Liver (tissue), 9 donors: ENCODE measurements around the gene IL21R. TPM values are rescaled to one million over a fixed set of nuclear protein-coding genes. Genes with fewer than 3 reads are reported as not detected.

Source experiments
- DNase-seq: peaks from one replicate; pipeline ENCODE4 v3.0.0-alpha.2; 2017; ENCODE audit warnings: low spot score
- H3K27ac ChIP-seq, 2 donors: one replicate each; pipeline ENCODE4 v1.7.0; 2013; ENCODE audit warnings: inconsistent platforms in 2 of 2, low read length in 2 of 2, control low read depth in 1 of 2, low read depth in 1 of 2, mild to moderate bottlenecking in 1 of 2
- H3K27me3 ChIP-seq, 4 donors: one replicate each; pipeline versions ENCODE4 v1.6.1 to v1.7.0; 2013; ENCODE audit warnings: low read length in 3 of 4, inconsistent platforms in 1 of 4, mild to moderate bottlenecking in 1 of 4, moderate library complexity in 1 of 4; ENCODE audit not compliant: control insufficient read depth in 4 of 4, insufficient read depth in 4 of 4
- H3K36me3 ChIP-seq, 4 donors: one replicate each; pipeline versions ENCODE4 v1.6.1 to v1.7.0; 2013; ENCODE audit warnings: low read length in 3 of 4, mild to moderate bottlenecking in 3 of 4, low read depth in 1 of 4, moderate library complexity in 1 of 4; ENCODE audit not compliant: control insufficient read depth in 4 of 4, insufficient read depth in 3 of 4
- H3K4me1 ChIP-seq, 4 donors: one replicate each; pipeline versions ENCODE4 v1.6.1 to v1.7.0; 2013; ENCODE audit warnings: low read length in 3 of 4, mild to moderate bottlenecking in 3 of 4, moderate library complexity in 1 of 4; ENCODE audit not compliant: control insufficient read depth in 4 of 4, insufficient read depth in 4 of 4
- H3K4me3 ChIP-seq, 3 donors: one replicate each; pipeline versions ENCODE4 v1.6.1 to v1.7.0; 2013; ENCODE audit warnings: low read length in 3 of 3, control low read depth in 1 of 3, low read depth in 1 of 3, mild to moderate bottlenecking in 1 of 3
- H3K9ac ChIP-seq, 2 donors: one replicate each; pipeline ENCODE4 v1.7.0; 2013; ENCODE audit warnings: low read length in 2 of 2, mild to moderate bottlenecking in 2 of 2, moderate library complexity in 2 of 2, control low read depth in 1 of 2, low read depth in 1 of 2
- H3K9me3 ChIP-seq, 4 donors: one replicate each; pipeline versions ENCODE4 v1.6.1 to v1.7.0; 2013; ENCODE audit warnings: low read length in 3 of 4; ENCODE audit not compliant: control insufficient read depth in 4 of 4
- EGR1 ChIP-seq, 2 donors: IDR thresholded peaks; 2 replicates each; pipeline ENCODE4 v1.6.1; 2016 to 2018; ENCODE audit warnings: antibody characterized with exemption in 2 of 2, low read depth in 2 of 2
- FOXA1 ChIP-seq: IDR thresholded peaks from 2 replicates; pipeline ENCODE4 v1.6.1; 2016; ENCODE audit warnings: antibody characterized with exemption
- FOXA2 ChIP-seq: IDR thresholded peaks from 2 replicates; pipeline ENCODE4 v1.6.1; 2016; ENCODE audit warnings: antibody characterized with exemption
- GABPA ChIP-seq, 2 donors: IDR thresholded peaks in 1 of 2; conservative IDR thresholded peaks in 1 of 2; 2 replicates each; pipeline ENCODE4 v1.6.1; 2016; ENCODE audit warnings: antibody characterized with exemption in 2 of 2, mild to moderate bottlenecking in 1 of 2, moderate library complexity in 1 of 2
- HNF4A ChIP-seq, 2 donors: conservative IDR thresholded peaks; 2 replicates each; pipeline ENCODE4 v1.6.1; 2016; ENCODE audit warnings: antibody characterized with exemption in 2 of 2, mild to moderate bottlenecking in 2 of 2
- HNF4G ChIP-seq: IDR thresholded peaks from 2 replicates; pipeline ENCODE4 v1.6.1; 2016; ENCODE audit warnings: antibody characterized with exemption
- JUND ChIP-seq, 2 donors: IDR thresholded peaks; 2 replicates each; pipeline ENCODE4 v1.6.1; 2016; ENCODE audit warnings: antibody characterized with exemption in 2 of 2
- NR2F2 ChIP-seq: IDR thresholded peaks from 2 replicates; pipeline ENCODE4 v1.6.1; 2016; ENCODE audit warnings: antibody characterized with exemption
- RAD21 ChIP-seq, 2 donors: IDR thresholded peaks; 2 replicates each; pipeline ENCODE4 v1.6.1; 2016; ENCODE audit warnings: antibody characterized with exemption in 2 of 2, mild to moderate bottlenecking in 2 of 2
- RXRA ChIP-seq, 2 donors: IDR thresholded peaks; 2 replicates each; pipeline ENCODE4 v1.6.1; 2017 to 2018; ENCODE audit warnings: antibody characterized with exemption in 2 of 2, mild to moderate bottlenecking in 1 of 2
- SP1 ChIP-seq: IDR thresholded peaks from 2 replicates; pipeline ENCODE4 v1.6.1; 2018; ENCODE audit warnings: antibody characterized with exemption, mild to moderate bottlenecking
- TAF1 ChIP-seq: conservative IDR thresholded peaks from 2 replicates; pipeline ENCODE4 v1.6.1; 2016; ENCODE audit warnings: antibody characterized with exemption, mild to moderate bottlenecking
- YY1 ChIP-seq: IDR thresholded peaks from 2 replicates; pipeline ENCODE4 v1.6.1; 2016; ENCODE audit warnings: antibody characterized with exemption, mild to moderate bottlenecking
- WGBS: extraction: QIAGEN DNeasy Blood & Tissue Kit; methylation state at CpG from one replicate; pipeline ENCODE4 v1.1.7; 2013; 5-methylcytosine and 5-hydroxymethylcytosine counted together
- polyA plus RNA-seq, 2 donors: library from polyadenylated mRNA; stranded (reverse) in 1 of 2; unstranded in 1 of 2; fragments of 200-250 nt in 1 of 2; fragments of >200 nt in 1 of 2; fragmentation: Nextera tagmentation in 1 of 2; extraction: Ambion mirVana in 1 of 2; gene quantifications; one replicate each; pipeline versions ENCODE4 v1.2.1 to v1.2.3, GENCODE V29; 2013 to 2015
- total RNA-seq, 2 donors: library from RNA; depleted of rRNA; stranded (reverse); fragments of >200 nt; gene quantifications; one replicate each; pipeline ENCODE4 v1.2.3, GENCODE V29; 2014
- TF ChIP-seq, protein P1 (sequence below): IDR thresholded peaks from 2 replicates; pipeline ENCODE4 v1.6.1; 2016; ENCODE audit warnings: antibody characterized with exemption, mild to moderate bottlenecking
- TF ChIP-seq, protein P2 (sequence below): fragments of 150-350 bp; IDR thresholded peaks from 2 replicates; pipeline ENCODE4 v1.5.1; 2017; ENCODE audit warnings: improper control_type of control experiment, low read depth, low read length; ENCODE audit not compliant: missing input control
- TF ChIP-seq, protein P3 (sequence below): IDR thresholded peaks from 2 replicates; pipeline ENCODE4 v1.6.1; 2016; ENCODE audit warnings: antibody characterized with exemption
- TF ChIP-seq, protein P4 (sequence below): IDR thresholded peaks from 2 replicates; pipeline ENCODE4 v1.6.1; 2016; ENCODE audit warnings: antibody characterized with exemption
- TF ChIP-seq, protein P5 (sequence below): IDR thresholded peaks from 2 replicates; pipeline ENCODE4 v1.6.1; 2016; ENCODE audit warnings: antibody characterized with exemption
- donor health status: healthy.
- donor health status: healthy.
- donor health status: healthy.
- donor health status: healthy.
- donor health status: healthy.

IL21R gene
- total and polyA plus RNA-seq, 4 donors: 0.19 to 0.84 (median 0.39) TPM

- Histone ChIP-seq H3K9me3 (no peaks in the 10 kb centered on the region), H3K9ac (no peak overlapping the region), H3K4me1 (peaks cover 20 to 44% (median 39%) of the 10 kb centered on the region in 4 donors), H3K36me3 (peaks cover 15 to 41% (median 38%) of the 10 kb centered on the region in 4 donors), H3K4me3 (no peak overlapping the region), H3K27ac (peak overlapping the region; percentile 60 to 74), H3K27me3 (no peaks in the 10 kb centered on the region)
- no peak for TF ChIP-seq HNF4G
- TF ChIP-seq HNF4A (conservative IDR thresholded peaks at IDR 0.05): no peak
- TF ChIP-seq, protein P1, sequence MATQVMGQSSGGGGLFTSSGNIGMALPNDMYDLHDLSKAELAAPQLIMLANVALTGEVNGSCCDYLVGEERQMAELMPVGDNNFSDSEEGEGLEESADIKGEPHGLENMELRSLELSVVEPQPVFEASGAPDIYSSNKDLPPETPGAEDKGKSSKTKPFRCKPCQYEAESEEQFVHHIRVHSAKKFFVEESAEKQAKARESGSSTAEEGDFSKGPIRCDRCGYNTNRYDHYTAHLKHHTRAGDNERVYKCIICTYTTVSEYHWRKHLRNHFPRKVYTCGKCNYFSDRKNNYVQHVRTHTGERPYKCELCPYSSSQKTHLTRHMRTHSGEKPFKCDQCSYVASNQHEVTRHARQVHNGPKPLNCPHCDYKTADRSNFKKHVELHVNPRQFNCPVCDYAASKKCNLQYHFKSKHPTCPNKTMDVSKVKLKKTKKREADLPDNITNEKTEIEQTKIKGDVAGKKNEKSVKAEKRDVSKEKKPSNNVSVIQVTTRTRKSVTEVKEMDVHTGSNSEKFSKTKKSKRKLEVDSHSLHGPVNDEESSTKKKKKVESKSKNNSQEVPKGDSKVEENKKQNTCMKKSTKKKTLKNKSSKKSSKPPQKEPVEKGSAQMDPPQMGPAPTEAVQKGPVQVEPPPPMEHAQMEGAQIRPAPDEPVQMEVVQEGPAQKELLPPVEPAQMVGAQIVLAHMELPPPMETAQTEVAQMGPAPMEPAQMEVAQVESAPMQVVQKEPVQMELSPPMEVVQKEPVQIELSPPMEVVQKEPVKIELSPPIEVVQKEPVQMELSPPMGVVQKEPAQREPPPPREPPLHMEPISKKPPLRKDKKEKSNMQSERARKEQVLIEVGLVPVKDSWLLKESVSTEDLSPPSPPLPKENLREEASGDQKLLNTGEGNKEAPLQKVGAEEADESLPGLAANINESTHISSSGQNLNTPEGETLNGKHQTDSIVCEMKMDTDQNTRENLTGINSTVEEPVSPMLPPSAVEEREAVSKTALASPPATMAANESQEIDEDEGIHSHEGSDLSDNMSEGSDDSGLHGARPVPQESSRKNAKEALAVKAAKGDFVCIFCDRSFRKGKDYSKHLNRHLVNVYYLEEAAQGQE: no peak
- TF ChIP-seq EGR1 (IDR thresholded peaks at IDR 0.05; ENCODE audit: low read depth in 2 of 2): no peak
- no peak for TF ChIP-seq RAD21 (IDR thresholded peaks at IDR 0.05)
- TF ChIP-seq, protein P2, sequence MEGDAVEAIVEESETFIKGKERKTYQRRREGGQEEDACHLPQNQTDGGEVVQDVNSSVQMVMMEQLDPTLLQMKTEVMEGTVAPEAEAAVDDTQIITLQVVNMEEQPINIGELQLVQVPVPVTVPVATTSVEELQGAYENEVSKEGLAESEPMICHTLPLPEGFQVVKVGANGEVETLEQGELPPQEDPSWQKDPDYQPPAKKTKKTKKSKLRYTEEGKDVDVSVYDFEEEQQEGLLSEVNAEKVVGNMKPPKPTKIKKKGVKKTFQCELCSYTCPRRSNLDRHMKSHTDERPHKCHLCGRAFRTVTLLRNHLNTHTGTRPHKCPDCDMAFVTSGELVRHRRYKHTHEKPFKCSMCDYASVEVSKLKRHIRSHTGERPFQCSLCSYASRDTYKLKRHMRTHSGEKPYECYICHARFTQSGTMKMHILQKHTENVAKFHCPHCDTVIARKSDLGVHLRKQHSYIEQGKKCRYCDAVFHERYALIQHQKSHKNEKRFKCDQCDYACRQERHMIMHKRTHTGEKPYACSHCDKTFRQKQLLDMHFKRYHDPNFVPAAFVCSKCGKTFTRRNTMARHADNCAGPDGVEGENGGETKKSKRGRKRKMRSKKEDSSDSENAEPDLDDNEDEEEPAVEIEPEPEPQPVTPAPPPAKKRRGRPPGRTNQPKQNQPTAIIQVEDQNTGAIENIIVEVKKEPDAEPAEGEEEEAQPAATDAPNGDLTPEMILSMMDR: no peak
- TF ChIP-seq TAF1: no peak
- TF ChIP-seq, protein P3, sequence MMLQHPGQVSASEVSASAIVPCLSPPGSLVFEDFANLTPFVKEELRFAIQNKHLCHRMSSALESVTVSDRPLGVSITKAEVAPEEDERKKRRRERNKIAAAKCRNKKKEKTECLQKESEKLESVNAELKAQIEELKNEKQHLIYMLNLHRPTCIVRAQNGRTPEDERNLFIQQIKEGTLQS: no peak
- no peak for TF ChIP-seq FOXA2
- TF ChIP-seq SP1: no peak
- TF ChIP-seq NR2F2: no peak
- TF ChIP-seq, protein P4, sequence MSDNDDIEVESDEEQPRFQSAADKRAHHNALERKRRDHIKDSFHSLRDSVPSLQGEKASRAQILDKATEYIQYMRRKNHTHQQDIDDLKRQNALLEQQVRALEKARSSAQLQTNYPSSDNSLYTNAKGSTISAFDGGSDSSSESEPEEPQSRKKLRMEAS: no peak
- no peak for TF ChIP-seq YY1
- TF ChIP-seq, protein P5, sequence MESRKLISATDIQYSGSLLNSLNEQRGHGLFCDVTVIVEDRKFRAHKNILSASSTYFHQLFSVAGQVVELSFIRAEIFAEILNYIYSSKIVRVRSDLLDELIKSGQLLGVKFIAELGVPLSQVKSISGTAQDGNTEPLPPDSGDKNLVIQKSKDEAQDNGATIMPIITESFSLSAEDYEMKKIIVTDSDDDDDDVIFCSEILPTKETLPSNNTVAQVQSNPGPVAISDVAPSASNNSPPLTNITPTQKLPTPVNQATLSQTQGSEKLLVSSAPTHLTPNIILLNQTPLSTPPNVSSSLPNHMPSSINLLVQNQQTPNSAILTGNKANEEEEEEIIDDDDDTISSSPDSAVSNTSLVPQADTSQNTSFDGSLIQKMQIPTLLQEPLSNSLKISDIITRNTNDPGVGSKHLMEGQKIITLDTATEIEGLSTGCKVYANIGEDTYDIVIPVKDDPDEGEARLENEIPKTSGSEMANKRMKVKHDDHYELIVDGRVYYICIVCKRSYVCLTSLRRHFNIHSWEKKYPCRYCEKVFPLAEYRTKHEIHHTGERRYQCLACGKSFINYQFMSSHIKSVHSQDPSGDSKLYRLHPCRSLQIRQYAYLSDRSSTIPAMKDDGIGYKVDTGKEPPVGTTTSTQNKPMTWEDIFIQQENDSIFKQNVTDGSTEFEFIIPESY: no peak
- TF ChIP-seq RXRA (IDR thresholded peaks at IDR 0.05): no peak
- TF ChIP-seq GABPA (IDR thresholded peaks at IDR 0.05 in 1 of 2, conservative IDR thresholded peaks at IDR 0.05 in 1 of 2): no peak
- WGBS: 79% methylated on average over 5 of the region's 5 CpGs
- DNase-seq: no peak
Measured at GRCh38 chr16:27363246-27363632, 38.7 kb upstream of the IL21R start.

DNA sequence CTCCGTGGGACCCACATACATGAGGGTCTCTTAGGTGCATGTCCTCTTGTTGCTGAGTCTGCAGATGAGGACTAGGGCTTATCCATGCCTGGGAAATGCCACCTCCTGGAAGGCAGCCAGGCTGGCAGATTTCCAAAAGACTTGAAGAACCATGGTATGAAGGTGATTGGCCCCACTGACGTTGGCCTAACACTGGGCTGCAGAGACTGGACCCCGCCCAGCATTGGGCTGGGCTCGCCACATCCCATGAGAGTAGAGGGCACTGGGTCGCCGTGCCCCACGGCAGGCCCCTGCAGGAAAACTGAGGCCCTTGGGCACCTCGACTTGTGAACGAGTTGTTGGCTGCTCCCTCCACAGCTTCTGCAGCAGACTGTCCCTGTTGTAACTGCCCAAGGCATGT, 38.2 kb upstream of the IL21R start:
- peak overlapping the region; percentile 60 to 74 for H3K27ac ChIP-seq
- no peak overlapping the region for H3K9ac ChIP-seq
- H3K4me1 ChIP-seq: peaks cover 20 to 44% (median 39%) of the 10 kb centered on the region in 4 donors
- no peaks in the 10 kb centered on the region for H3K9me3 ChIP-seq
- peaks cover 12 to 36% (median 33%) of the 10 kb centered on the region in 4 donors for H3K36me3 ChIP-seq
- 26% methylated on average over 9 of the region's 9 CpGs for WGBS
- H3K27me3 ChIP-seq: no peaks in the 10 kb centered on the region
- DNase-seq: no peak
- H3K4me3 ChIP-seq: no peak overlapping the region
- TF ChIP-seq, protein P5: no peak
- TF ChIP-seq RAD21 (IDR thresholded peaks at IDR 0.05): no peak
- no peak for TF ChIP-seq JUND (IDR thresholded peaks at IDR 0.05)
- TF ChIP-seq FOXA1: peak; percentile 13
- no peak for TF ChIP-seq FOXA2
- TF ChIP-seq HNF4A (conservative IDR thresholded peaks at IDR 0.05): peak; percentile 53 to 69
- TF ChIP-seq, protein P4: no peak
- TF ChIP-seq NR2F2: no peak
- no peak for TF ChIP-seq EGR1 (IDR thresholded peaks at IDR 0.05; ENCODE audit: low read depth in 2 of 2)
- no peak for TF ChIP-seq HNF4G
- TF ChIP-seq RXRA (IDR thresholded peaks at IDR 0.05): peak; percentile 95 to 96
- no peak for TF ChIP-seq TAF1
- TF ChIP-seq, protein P1: no peak
